Measurements from ENCODE around the gene NOD1.
"Not testable (repeated sequence)": the region's sequence is repeated elsewhere in the genome, so short reads cannot be mapped to it uniquely, and the experiment has no call there.

The NOD1 gene

DNA sequence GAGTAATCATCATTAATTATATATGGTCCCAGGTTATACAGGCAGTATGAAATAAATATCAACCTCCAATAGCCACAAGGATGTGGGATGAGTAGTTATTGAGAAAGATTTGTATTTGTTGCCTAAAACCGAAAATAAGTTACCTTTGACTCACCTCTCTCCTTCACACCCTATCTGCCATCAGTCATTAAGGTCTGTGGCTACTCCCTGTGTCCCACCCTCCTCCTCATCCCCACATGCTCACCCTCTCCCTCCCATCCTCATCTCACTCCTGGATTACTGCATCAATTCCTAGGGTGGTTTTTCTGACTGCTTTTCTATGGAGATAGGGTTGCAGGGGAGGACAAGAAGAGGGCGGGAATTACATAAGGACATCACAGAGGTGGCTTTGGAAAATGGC is 35.2 kb upstream of the NOD1 start:
- Histone ChIP-seq H3K4me2 (ENCODE audit: low read length) (no peak overlapping the region), H3K36me3 (replicated peaks; ENCODE audit: low read depth, low read length) (no peaks in the 10 kb centered on the region), H3K4me1 (ENCODE audit: low read length) (no peaks in the 10 kb centered on the region), H3K9me3 (ENCODE audit: insufficient read depth, low read length) (no peaks in the 10 kb centered on the region), H3K27ac (ENCODE audit: low read length) (no peak overlapping the region), H3K9ac (ENCODE audit: low read length) (no peak overlapping the region), H2AFZ (ENCODE audit: low read depth, low read length) (no peak overlapping the region), H3K27me3 (ENCODE audit: low read depth, low read length) (no peaks in the 10 kb centered on the region), H4K20me1 (ENCODE audit: insufficient read depth, low read length) (no peaks in the 10 kb centered on the region), H3K4me3 (ENCODE audit: low read length) (no peak overlapping the region), H3K79me2 (ENCODE audit: low read length) (no peaks in the 10 kb centered on the region)
- TF ChIP-seq, protein P1, sequence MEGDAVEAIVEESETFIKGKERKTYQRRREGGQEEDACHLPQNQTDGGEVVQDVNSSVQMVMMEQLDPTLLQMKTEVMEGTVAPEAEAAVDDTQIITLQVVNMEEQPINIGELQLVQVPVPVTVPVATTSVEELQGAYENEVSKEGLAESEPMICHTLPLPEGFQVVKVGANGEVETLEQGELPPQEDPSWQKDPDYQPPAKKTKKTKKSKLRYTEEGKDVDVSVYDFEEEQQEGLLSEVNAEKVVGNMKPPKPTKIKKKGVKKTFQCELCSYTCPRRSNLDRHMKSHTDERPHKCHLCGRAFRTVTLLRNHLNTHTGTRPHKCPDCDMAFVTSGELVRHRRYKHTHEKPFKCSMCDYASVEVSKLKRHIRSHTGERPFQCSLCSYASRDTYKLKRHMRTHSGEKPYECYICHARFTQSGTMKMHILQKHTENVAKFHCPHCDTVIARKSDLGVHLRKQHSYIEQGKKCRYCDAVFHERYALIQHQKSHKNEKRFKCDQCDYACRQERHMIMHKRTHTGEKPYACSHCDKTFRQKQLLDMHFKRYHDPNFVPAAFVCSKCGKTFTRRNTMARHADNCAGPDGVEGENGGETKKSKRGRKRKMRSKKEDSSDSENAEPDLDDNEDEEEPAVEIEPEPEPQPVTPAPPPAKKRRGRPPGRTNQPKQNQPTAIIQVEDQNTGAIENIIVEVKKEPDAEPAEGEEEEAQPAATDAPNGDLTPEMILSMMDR (IDR thresholded peaks at IDR 0.05; ENCODE audit: low read depth, low read length) = no peak
- no peak for TF ChIP-seq EZH2phosphoT487 (IDR thresholded peaks at IDR 0.05; ENCODE audit: low read depth)

DNA sequence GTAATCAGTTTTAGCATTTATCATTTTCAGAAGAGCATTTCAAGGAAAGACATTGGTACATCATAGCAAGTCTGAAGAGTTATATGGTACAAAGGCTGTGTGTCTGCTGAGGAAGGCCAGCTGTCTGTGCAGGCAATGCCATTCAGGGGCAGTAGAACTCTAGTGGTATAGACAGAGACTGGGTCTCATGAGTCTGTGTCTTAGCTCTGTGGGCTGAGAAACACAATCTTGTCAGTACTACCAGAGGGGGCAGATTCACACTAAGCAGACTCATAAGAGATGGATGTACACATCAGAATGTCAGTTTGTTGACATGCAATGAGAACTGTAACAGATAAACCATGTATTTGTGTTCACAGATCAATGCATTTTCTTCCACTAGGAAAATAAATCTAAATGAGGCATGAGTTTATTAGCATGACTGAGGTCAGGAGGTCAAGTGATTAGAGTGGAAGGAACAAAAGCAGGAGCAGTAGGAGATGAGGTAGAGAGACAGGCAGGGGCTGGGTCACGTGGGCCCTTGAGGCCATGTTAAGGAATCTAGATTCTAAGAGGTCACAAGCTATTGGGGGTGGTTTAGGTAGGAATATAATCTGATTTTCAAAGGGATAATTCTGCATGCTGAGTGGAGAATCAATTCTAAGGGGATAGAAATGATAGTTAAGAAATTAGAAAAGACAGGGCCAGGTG is 33.5 kb upstream of the NOD1 start:
- TF ChIP-seq, protein P1 (IDR thresholded peaks at IDR 0.05; ENCODE audit: low read depth, low read length) = no peak
- no peak for TF ChIP-seq EZH2phosphoT487 (IDR thresholded peaks at IDR 0.05; ENCODE audit: low read depth)
- no peak overlapping the region for H3K27ac ChIP-seq (ENCODE audit: low read length)
- no peaks in the 10 kb centered on the region for H3K4me1 ChIP-seq (ENCODE audit: low read length)
- H3K9ac ChIP-seq (ENCODE audit: low read length) = no peak overlapping the region
- H3K4me3 ChIP-seq (ENCODE audit: low read length) = no peak overlapping the region
- no peak overlapping the region for H3K4me2 ChIP-seq (ENCODE audit: low read length)
- no peaks in the 10 kb centered on the region for H4K20me1 ChIP-seq (ENCODE audit: insufficient read depth, low read length)
- H3K79me2 ChIP-seq (ENCODE audit: low read length) = no peaks in the 10 kb centered on the region
- H3K36me3 ChIP-seq (replicated peaks; ENCODE audit: low read depth, low read length) = no peaks in the 10 kb centered on the region
- H3K9me3 ChIP-seq (ENCODE audit: insufficient read depth, low read length) = no peaks in the 10 kb centered on the region
- H3K27me3 ChIP-seq (ENCODE audit: low read depth, low read length) = no peaks in the 10 kb centered on the region
- H2AFZ ChIP-seq (ENCODE audit: low read depth, low read length) = no peak overlapping the region

- Histone ChIP-seq H3K27me3 (ENCODE audit: low read depth, low read length) (no peaks in the 10 kb centered on the region), H3K4me1 (ENCODE audit: low read length) (no peaks in the 10 kb centered on the region), H3K36me3 (replicated peaks; ENCODE audit: low read depth, low read length) (no peaks in the 10 kb centered on the region), H2AFZ (ENCODE audit: low read depth, low read length) (no peak overlapping the region), H3K27ac (ENCODE audit: low read length) (no peak overlapping the region), H3K9ac (ENCODE audit: low read length) (no peak overlapping the region), H3K4me3 (ENCODE audit: low read length) (no peak overlapping the region), H3K9me3 (ENCODE audit: insufficient read depth, low read length) (no peaks in the 10 kb centered on the region), H4K20me1 (ENCODE audit: insufficient read depth, low read length) (no peaks in the 10 kb centered on the region), H3K79me2 (ENCODE audit: low read length) (no peaks in the 10 kb centered on the region), H3K4me2 (ENCODE audit: low read length) (no peak overlapping the region)
- TF ChIP-seq, protein P1 (IDR thresholded peaks at IDR 0.05; ENCODE audit: low read depth, low read length) = no peak
- no peak for TF ChIP-seq EZH2phosphoT487 (IDR thresholded peaks at IDR 0.05; ENCODE audit: low read depth)
These were observed 32.9 kb upstream of the NOD1 start for GRCh38 chr7:30511494-30511893.

DNA sequence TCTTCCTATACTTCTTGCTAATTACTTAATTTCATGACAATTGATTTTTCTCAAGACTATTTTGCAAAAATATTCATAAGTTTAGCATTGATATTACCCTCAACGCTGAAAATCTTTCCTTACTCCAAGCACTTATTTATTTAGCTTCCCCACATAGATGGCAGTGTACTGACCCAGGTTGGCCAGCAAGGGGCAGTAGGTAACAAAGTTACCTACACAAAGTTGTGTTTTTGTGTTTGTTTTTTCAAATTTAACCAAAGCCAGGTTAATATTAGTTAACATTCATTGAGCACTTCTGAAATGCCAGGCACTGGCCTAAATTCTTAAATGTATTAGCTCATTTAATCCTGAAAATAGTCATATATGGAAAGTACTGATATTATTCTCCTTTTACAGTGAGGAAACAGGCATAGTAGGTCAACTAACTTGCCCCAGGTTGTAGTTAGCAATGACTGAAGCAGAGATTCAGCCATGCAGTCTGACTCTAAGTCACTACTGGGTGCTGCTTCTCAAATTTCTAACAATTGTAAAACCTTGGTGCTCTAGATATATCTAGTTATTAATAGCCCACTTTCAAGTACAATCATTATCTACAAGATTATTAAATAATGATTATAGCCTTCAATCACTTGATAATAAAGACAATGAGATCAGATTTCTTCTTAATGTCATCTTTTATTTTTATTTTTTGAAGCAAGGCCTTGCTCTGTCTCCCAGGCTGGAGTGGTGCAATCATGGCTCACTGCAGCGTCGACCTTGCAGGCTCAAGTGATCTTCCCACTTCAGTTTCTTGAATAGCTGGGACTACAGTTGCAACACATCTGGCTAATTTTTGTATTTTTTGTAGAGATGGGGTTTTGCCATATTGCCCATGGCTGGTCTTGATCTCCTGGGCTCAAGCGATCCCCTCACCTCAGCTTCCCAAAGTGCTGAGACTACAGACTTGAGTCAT is 31.8 kb upstream of the NOD1 start:
- Histone ChIP-seq H3K27me3 (ENCODE audit: low read depth, low read length) (no peaks in the 10 kb centered on the region), H3K4me2 (ENCODE audit: low read length) (no peak overlapping the region), H3K4me3 (ENCODE audit: low read length) (no peak overlapping the region), H3K4me1 (ENCODE audit: low read length) (peaks cover under 1% of the 10 kb centered on the region; the same call in 1 of the 2 replicates), H2AFZ (ENCODE audit: low read depth, low read length) (no peak overlapping the region), H4K20me1 (ENCODE audit: insufficient read depth, low read length) (no peaks in the 10 kb centered on the region), H3K9ac (ENCODE audit: low read length) (no peak overlapping the region), H3K36me3 (replicated peaks; ENCODE audit: low read depth, low read length) (no peaks in the 10 kb centered on the region), H3K79me2 (ENCODE audit: low read length) (no peaks in the 10 kb centered on the region), H3K27ac (ENCODE audit: low read length) (no peak overlapping the region), H3K9me3 (ENCODE audit: insufficient read depth, low read length) (no peaks in the 10 kb centered on the region)
- TF ChIP-seq EZH2phosphoT487 (IDR thresholded peaks at IDR 0.05; ENCODE audit: low read depth) = no peak
- TF ChIP-seq, protein P1 (IDR thresholded peaks at IDR 0.05; ENCODE audit: low read depth, low read length) = peak; percentile 75

- not testable (repeated sequence) for H3K27ac ChIP-seq (ENCODE audit: low read length); H3K36me3 ChIP-seq (replicated peaks; ENCODE audit: low read depth, low read length); H3K4me1 ChIP-seq (ENCODE audit: low read length); H3K4me3 ChIP-seq (ENCODE audit: low read length); H3K4me2 ChIP-seq (ENCODE audit: low read length); H3K9me3 ChIP-seq (ENCODE audit: insufficient read depth, low read length); H4K20me1 ChIP-seq (ENCODE audit: insufficient read depth, low read length); H3K27me3 ChIP-seq (ENCODE audit: low read depth, low read length); H3K79me2 ChIP-seq (ENCODE audit: low read length); H3K9ac ChIP-seq (ENCODE audit: low read length); H2AFZ ChIP-seq (ENCODE audit: low read depth, low read length)
These were observed 30.7 kb upstream of the NOD1 start for GRCh38 chr7:30509171-30509857.
